Activated CD4-positive, alpha-beta T cell treated with anti-CD3 and anti-CD28 coated beads, Interleukin-2, amount 10 ng/mL, durations not matched to agents 7 days and 5 days (primary cell): ENCODE measurements around the gene MSH5. TPM values are rescaled to one million over a fixed set of nuclear protein-coding genes. Genes with fewer than 3 reads are reported as not detected.

Experiments used
- CTCF ChIA-PET: fragments of 350-600 bp; sonication (Branson Sonifier 250); formaldehyde crosslinking; loops from one replicate; lab custom pipeline; 2021; ENCODE audit warnings: antibody characterized with exemption; lab: Charles Lee
- POLR2A ChIA-PET: fragments of 350-600 bp; sonication (Branson Sonifier 250); formaldehyde crosslinking; loops from one replicate; lab custom pipeline; 2021; ENCODE audit warnings: antibody characterized with exemption; lab: Charles Lee
- DNase-seq: peaks from one replicate; pipeline ENCODE4 v3.0.0-alpha.2; 2020
- H3K27ac Mint-ChIP-seq: one replicate; pipeline ENCODE4 v1.8.0; 2021; ENCODE audit warnings: mild to moderate bottlenecking, moderate library complexity, mixed read lengths
- H3K27me3 Mint-ChIP-seq: one replicate; pipeline ENCODE4 v1.8.0; 2021; ENCODE audit warnings: mixed read lengths
- H3K36me3 Mint-ChIP-seq: one replicate; pipeline ENCODE4 v1.8.0; 2021; ENCODE audit warnings: low read depth, mixed read lengths
- H3K4me1 Mint-ChIP-seq: one replicate; pipeline ENCODE4 v1.8.0; 2021; ENCODE audit warnings: mixed read lengths
- H3K4me3 Mint-ChIP-seq: one replicate; pipeline ENCODE4 v1.8.0; 2021; ENCODE audit warnings: mild to moderate bottlenecking, moderate library complexity, mixed read lengths
- H3K9me3 Mint-ChIP-seq: one replicate; pipeline ENCODE4 v1.8.0; 2021; ENCODE audit warnings: mixed read lengths
- total RNA-seq, 2 experiments: library from RNA; stranded (reverse); gene quantifications; one replicate each; pipeline ENCODE4 v1.2.3, GENCODE V29; 2021

The MSH5 gene
- total RNA-seq, 2 experiments from 2014 or later: 56.1 to 58.0 TPM

DNA sequence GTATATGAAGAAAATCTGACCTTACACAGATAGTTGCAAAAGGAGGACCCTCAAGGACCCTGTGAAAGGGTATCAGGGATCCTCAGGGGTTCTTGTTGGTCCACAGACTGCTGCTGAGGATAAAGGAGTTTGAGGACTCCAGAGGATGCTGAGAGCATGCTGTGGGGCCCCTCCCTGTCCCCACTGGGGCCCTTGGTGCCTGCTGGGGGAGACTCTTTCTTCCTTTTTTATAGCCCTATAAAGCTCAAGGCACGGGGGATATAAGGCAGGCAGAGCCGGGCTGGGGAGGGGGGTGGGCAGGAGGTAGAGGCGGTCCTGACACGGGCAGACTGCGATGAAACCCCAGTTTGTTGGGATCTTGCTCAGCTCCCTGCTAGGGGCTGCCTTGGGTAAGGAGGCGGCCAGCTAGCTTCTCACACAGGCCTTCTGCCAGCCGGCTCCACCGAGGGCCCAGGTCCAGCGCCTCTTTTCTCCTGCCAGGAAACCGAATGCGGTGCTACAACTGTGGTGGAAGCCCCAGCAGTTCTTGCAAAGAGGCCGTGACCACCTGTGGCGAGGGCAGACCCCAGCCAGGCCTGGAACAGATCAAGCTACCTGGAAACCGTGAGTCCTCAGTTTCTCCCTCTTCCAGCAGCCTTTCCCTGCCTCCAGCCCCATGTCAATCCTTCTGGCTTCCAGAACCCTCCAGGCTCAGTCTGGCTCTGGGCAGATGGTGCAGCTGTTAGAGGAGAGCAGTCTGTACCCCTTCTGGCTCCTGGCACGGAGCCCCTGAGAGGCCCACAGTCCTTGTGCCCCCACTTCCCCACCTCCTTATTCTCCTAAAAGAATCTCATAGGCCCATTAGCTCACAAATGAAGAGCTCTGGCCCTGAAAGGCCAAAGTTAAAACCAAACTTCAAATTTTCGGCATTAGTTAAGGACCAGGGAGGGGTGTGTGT is 24.5 kb upstream of the MSH5 start, which contains the start of gene LY6G6D:
TSS of gene LY6G6D (plus strand) at position 327 of the 937 bp plus-strand sequence. CDS start at position 335, 8 bp downstream.
- POLR2A ChIA-PET: no interaction called here
- peaks cover 7% of the 10 kb centered on the region for H3K27me3 Mint-ChIP-seq
- H3K4me3 Mint-ChIP-seq: no peak within 1 kb of the TSS
- DNase-seq: no peak
- H3K9me3 Mint-ChIP-seq: no peaks in the 10 kb centered on the region
- H3K27ac Mint-ChIP-seq: no peak within 1 kb of the TSS
- CTCF ChIA-PET: interaction anchor here (0.9 to 2.6 kb wide), 7 partner anchors 7 to 223 kb away, joined by 3 to 13 read pairs (median 4); partner anchors contain the start of genes ABHD16A, LY6G6C and MPIG6B
- peaks cover 28% of the 10 kb centered on the region for H3K4me1 Mint-ChIP-seq
- no peaks in the 10 kb centered on the region for H3K36me3 Mint-ChIP-seq

DNA sequence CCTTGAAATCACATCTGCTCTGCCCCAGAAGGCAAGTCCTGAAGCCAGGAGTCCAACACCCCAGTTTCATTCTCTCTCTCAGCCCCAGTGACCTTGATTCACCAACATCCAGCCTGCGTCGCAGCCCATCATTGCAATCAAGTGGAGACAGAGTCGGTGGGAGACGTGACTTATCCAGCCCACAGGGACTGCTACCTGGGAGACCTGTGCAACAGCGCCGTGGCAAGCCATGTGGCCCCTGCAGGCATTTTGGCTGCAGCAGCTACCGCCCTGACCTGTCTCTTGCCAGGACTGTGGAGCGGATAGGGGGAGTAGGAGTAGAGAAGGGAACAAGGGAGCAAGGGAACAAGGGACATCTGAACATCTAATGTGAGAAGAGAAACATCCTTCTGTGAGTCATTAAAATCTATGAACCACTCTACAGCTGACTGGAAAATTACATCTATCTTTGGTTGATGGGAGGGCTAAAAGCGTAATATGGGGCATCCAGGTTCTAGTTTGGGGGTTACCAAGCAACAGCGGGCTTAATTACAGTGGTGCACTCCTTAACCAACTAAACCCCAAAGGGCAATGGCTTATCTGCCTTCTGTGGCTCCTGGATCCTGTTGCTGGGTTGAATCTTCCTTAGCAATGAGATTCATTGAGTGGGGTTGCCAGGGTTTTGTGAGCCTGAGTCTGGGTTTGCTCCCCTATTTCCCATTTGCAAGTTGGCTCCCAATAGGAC is 22.1 kb upstream of the MSH5 start:
- Mint-ChIP-seq H3K27ac (no peak overlapping the region), H3K4me3 (no peak overlapping the region), H3K9me3 (no peaks in the 10 kb centered on the region), H3K36me3 (no peaks in the 10 kb centered on the region), H3K4me1 (peaks cover 4% of the 10 kb centered on the region), H3K27me3 (peaks cover 7% of the 10 kb centered on the region)
- no peak for DNase-seq
- ChIA-PET CTCF (no interaction called here), POLR2A (interaction anchor here (0.6 kb wide), 1 partner anchor 119 kb away, joined by 3 read pairs; no protein-coding TSS in a partner anchor)

DNA sequence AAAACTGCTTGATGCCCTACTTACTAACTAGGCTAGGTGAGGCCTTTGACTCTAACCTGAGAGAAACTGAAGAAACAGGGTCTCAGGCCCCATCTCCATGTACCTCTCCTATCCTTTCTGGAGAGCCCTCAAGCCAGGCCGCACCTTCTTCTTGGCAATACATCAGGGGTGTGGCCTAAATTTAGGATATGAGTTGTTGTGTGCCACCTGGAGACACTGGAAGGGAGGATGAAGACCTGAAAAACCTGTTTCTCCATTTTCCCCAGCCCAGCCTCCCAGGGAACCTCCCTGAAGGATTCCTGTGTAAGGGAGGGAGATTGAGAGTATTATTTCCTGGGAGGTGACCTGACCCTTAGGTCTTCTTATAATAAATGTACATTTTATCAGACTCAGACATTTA is 21.5 kb upstream of the MSH5 start:
- Mint-ChIP-seq H3K4me3 (no peak overlapping the region), H3K36me3 (no peaks in the 10 kb centered on the region), H3K4me1 (peaks cover 6% of the 10 kb centered on the region), H3K27ac (no peak overlapping the region), H3K9me3 (no peaks in the 10 kb centered on the region), H3K27me3 (peaks cover 4% of the 10 kb centered on the region)
- DNase-seq: no peak
- CTCF ChIA-PET: interaction anchor here (1.5 kb wide), 1 partner anchor 12 kb away, joined by 4 read pairs; no protein-coding TSS in a partner anchor
- POLR2A ChIA-PET: interaction anchor here (0.6 kb wide), 1 partner anchor 119 kb away, joined by 3 read pairs; no protein-coding TSS in a partner anchor

DNA sequence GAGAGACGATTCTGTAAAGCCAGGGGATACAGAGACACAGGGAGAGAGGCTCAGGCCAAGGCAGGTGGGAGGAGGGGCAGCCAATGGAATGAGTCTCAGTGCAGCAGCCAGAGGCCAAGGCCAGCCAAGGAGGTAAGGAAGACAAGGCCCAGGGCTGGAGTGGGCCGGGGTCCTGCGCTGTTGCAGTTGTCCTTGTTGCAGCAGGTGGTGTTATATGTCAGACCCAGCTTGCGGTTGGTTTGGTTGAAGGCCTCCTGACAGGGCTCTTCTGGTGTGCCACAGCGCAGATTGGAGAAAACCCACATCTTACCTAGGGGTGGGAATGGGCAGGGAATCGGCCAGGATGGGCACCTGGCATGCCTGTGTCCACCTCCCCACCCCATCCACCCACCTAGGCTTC is 20.8 kb upstream of the MSH5 start:
- no peak for DNase-seq
- H3K9me3 Mint-ChIP-seq: no peaks in the 10 kb centered on the region
- H3K36me3 Mint-ChIP-seq: no peaks in the 10 kb centered on the region
- peaks cover 8% of the 10 kb centered on the region for H3K4me1 Mint-ChIP-seq
- CTCF ChIA-PET: interaction anchor here (1.5 kb wide), 1 partner anchor 11 kb away, joined by 4 read pairs; no protein-coding TSS in a partner anchor
- POLR2A ChIA-PET: no interaction called here
- H3K27me3 Mint-ChIP-seq: peaks cover 3% of the 10 kb centered on the region
- peak overlapping the region; percentile 61 for H3K27ac Mint-ChIP-seq
- H3K4me3 Mint-ChIP-seq: no peak overlapping the region

DNA sequence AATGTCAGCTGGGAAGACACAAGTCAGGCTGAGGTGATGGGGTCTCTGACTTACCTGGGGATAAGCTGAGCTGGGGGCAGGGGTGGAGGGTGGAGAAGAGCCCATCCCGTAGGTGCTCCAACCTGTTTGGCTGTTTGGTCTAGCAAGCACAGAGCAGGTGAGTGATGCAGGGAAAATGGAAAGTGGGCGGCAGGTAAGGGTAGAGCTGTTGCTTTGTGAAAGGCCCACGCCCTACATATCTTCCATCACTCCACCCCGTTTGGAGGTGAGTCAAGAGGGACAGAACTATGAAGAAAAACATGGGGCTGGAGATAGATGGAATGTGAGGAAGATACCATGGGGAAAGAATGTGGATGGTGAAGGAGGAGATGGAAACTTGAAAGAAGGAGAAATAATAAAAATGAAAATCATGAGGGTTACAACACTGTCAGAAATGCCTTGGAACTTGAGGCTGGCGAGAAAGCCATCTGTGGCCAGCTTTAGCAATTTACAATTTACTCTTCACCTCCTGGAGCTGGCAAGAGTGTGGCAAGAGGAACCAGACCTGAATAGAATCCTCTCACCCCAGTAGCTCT is 19.5 kb upstream of the MSH5 start:
- ChIA-PET POLR2A (interaction anchor here (0.6 kb wide), 1 partner anchor 1186 kb away, joined by 3 read pairs; no protein-coding TSS in a partner anchor), CTCF (interaction anchor here (0.5 to 1.1 kb wide), 3 partner anchors 9 to 75 kb away, joined by 3 to 4 read pairs (median 3); partner anchors contain the start of genes DDAH2 and MSH5)
- no peak overlapping the region for H3K4me3 Mint-ChIP-seq
- H3K27ac Mint-ChIP-seq: no peak overlapping the region
- DNase-seq: no peak
- H3K27me3 Mint-ChIP-seq: peaks cover 2% of the 10 kb centered on the region
- peaks cover 13% of the 10 kb centered on the region for H3K4me1 Mint-ChIP-seq
- H3K9me3 Mint-ChIP-seq: no peaks in the 10 kb centered on the region
- no peaks in the 10 kb centered on the region for H3K36me3 Mint-ChIP-seq

DNA sequence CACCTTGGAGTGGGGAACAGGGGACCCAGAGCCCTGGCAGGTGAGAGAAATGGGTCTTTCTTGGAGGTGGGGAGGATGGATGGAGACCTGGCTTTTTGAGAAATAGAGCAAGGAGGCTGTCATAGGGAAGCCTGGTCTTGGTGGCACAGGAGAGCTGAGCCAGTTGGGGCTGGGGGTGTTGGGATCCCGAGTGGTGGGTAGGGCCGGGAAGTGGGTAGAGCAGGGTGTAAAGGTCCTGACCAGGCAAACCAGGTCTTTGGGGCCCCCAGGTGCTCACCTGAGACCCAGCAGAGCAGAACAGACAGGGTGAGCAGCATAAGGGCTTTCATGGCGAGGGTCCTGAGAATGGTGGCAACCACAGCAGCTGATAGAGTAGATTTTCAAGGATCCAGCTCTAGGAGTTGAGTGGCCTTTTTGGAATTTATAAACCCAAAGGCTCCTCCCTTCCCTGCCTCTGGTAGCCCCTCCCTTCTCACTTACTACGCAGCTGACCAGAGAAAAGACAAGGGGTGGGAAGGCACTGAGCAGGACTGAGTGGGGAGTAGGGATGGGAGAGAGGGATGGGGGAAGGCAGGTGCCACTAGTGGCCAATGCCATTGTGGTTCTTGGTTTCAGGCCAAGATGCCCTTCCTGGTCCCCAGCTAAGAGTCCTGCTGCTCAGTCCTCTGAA is 18.3 kb upstream of the MSH5 start, which contains the start of gene LY6G6C:
TSS of gene LY6G6C (minus strand) at position 396 of the 670 bp plus-strand sequence. CDS start at position 329, 67 bp downstream.
- ChIA-PET CTCF (interaction anchor here (3.1 kb wide), 1 partner anchor 8 kb away, joined by 13 read pairs; no protein-coding TSS in a partner anchor), POLR2A (no interaction called here)
- peaks cover 24% of the 10 kb centered on the region for H3K4me1 Mint-ChIP-seq
- no peak within 1 kb of the TSS for H3K4me3 Mint-ChIP-seq
- H3K9me3 Mint-ChIP-seq: no peaks in the 10 kb centered on the region
- H3K36me3 Mint-ChIP-seq: peaks cover 5% of the 10 kb centered on the region
- H3K27me3 Mint-ChIP-seq: peaks cover 2% of the 10 kb centered on the region
- H3K27ac Mint-ChIP-seq: no peak within 1 kb of the TSS
- DNase-seq: no peak

DNA sequence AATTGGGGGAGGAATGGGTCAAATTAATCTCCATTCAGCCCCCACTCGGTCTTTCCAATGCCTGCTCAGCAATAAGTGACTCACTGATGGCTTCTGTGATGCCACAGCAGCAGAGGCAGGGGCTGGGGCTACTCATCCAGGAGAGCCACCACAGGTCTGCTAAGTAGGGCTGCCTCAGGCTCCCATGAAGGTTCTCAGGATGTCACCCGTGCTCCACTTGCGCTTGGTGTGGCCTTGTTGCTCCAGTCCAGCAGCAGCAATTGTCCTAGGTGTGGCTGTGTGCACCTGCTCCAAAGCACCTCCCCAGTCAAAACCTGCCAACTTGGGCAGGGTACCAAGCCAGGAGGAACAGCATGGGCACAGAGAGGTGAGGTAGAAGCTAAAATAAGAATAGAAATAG is 17.6 kb upstream of the MSH5 start:
- DNase-seq: no peak
- H3K9me3 Mint-ChIP-seq: no peaks in the 10 kb centered on the region
- no peak overlapping the region for H3K27ac Mint-ChIP-seq
- H3K36me3 Mint-ChIP-seq: peaks cover 10% of the 10 kb centered on the region
- ChIA-PET POLR2A (no interaction called here), CTCF (interaction anchor here (3.1 kb wide), 1 partner anchor 9 kb away, joined by 13 read pairs; no protein-coding TSS in a partner anchor)
- no peak overlapping the region for H3K4me3 Mint-ChIP-seq
- H3K27me3 Mint-ChIP-seq: peaks cover 2% of the 10 kb centered on the region
- peaks cover 30% of the 10 kb centered on the region for H3K4me1 Mint-ChIP-seq

DNA sequence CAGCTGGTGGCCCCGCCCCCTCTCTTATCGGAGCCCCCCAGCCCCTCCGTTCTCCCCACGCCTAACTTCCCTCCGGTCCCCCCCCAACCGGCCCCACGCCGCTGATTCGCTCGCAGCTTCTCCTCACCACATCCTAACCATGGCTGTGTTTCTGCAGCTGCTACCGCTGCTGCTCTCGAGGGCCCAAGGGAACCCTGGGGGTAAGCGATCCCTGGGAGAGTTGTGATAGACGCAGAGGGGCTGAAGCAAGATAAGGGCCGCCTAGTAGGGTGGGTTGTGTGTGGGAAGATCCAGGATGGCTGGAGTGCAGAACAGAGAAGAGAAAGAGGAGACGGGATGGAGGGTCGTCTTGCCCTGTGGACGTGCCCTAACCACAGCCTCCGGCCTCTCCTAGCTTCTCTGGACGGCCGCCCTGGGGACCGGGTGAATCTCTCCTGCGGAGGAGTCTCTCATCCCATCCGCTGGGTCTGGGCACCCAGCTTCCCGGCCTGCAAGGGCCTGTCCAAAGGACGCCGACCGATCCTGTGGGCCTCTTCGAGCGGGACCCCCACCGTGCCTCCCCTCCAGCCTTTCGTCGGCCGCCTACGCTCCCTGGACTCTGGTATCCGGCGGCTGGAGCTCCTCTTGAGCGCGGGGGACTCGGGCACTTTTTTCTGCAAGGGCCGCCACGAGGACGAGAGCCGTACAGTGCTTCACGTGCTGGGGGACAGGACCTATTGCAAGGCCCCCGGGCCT is 16.4 kb upstream of the MSH5 start, which contains the start of gene MPIG6B:
TSS of gene MPIG6B (plus strand) at position 129 of the 735 bp plus-strand sequence. CDS start at position 140, 11 bp downstream.
- H3K4me3 Mint-ChIP-seq: no peak within 1 kb of the TSS
- ChIA-PET POLR2A (no interaction called here), CTCF (interaction anchor here (0.6 to 3.1 kb wide), 3 partner anchors 10 to 172 kb away, joined by 4 to 13 read pairs (median 4); no protein-coding TSS in a partner anchor)
- peaks cover 16% of the 10 kb centered on the region for H3K36me3 Mint-ChIP-seq
- H3K4me1 Mint-ChIP-seq: peaks cover 43% of the 10 kb centered on the region
- no peak for DNase-seq
- H3K9me3 Mint-ChIP-seq: no peaks in the 10 kb centered on the region
- H3K27ac Mint-ChIP-seq: no peak within 1 kb of the TSS
- peaks cover 2% of the 10 kb centered on the region for H3K27me3 Mint-ChIP-seq

DNA sequence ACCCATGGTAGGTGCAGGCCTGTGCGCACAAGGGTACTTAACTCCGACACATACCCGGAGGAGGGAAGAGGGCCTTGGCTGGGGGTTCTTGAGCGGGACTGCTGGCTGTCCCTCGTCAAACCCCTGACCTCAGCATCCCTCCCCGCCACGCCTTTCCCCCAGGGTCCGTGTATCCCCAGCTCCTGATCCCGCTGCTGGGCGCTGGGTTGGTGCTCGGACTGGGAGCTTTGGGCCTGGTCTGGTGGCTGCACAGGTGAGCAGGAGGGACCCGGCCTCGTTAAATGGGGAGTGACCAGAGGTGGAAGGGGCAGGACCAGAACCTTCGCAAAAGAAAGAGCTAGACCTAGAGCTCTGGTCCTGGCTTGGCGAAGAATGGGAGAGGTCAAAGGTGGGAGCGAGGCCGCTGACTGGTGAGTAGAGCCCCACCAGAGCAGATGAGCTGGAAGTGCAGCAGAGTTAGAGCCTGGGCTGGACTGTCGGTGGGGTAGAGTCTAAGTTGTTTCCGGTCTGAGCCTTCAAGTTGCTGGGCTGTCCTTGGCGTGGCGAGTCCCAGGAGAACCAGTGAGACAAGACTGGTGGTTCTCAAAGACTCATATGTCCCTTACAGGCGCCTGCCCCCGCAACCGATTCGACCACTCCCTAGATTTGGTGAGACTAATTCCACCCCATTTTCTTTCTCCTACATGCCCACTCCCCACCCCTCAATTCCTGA is 15.7 kb upstream of the MSH5 start:
- H3K4me3 Mint-ChIP-seq: no peak overlapping the region
- H3K36me3 Mint-ChIP-seq: peaks cover 16% of the 10 kb centered on the region
- H3K4me1 Mint-ChIP-seq: peaks cover 50% of the 10 kb centered on the region
- H3K27ac Mint-ChIP-seq: no peak overlapping the region
- H3K9me3 Mint-ChIP-seq: no peaks in the 10 kb centered on the region
- CTCF ChIA-PET: interaction anchor here (1.0 to 3.1 kb wide), 3 partner anchors 10 to 201 kb away, joined by 3 to 13 read pairs (median 5); no protein-coding TSS in a partner anchor
- peaks cover 2% of the 10 kb centered on the region for H3K27me3 Mint-ChIP-seq
- no peak for DNase-seq
- POLR2A ChIA-PET: no interaction called here

DNA sequence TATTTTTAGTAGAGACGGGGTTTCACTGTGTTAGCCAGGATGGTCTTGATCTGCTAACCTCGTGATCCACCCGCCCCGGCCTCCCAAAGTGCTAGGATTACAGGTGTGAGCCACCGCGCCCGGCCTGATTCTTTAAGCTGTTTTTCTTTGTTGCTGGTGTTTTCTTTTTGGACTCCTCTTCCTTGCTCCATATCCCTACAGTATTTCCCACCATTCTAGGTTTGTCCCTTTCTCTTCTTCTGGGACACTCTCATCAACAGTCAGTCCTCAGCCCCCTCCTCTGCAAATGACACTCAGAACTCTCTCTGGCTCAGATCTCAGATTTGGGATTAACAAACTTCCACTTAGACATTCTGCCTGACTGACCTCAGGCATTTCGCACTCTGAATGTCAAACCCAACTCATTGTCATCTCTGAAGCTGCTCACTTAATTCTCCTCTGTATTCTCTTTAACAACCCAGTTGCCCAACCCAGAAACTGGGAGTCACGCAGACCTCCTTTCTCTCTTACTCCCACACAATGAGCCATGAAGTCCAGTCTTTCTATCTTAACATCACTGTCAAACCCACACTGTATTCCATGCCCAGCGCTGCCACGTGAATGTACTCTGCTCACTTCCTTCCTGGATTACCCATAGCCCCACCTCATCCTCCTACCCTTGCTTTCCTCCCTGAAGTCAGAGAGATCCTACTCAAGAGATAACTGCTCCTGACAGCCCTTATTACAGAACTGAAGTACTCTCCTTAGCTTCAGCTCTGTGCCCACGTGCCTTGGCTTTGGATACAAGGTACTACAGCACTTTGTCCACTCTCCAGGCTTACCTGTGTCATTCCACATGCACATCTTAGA is 14.1 kb upstream of the MSH5 start:
- Mint-ChIP-seq H3K4me1 (peaks cover 62% of the 10 kb centered on the region), H3K9me3 (no peaks in the 10 kb centered on the region)
- POLR2A ChIA-PET: interaction anchor here (0.7 kb wide), 1 partner anchor 11 kb away, joined by 3 read pairs; the partner anchor contains the start of gene CLIC1

More for the DNA sequence above, 14.1 kb upstream of the MSH5 start:
- H3K27me3 Mint-ChIP-seq: no peaks in the 10 kb centered on the region
- peak overlapping the region; percentile 33 for H3K27ac Mint-ChIP-seq
- no peak overlapping the region for H3K4me3 Mint-ChIP-seq
- DNase-seq: no peak
- CTCF ChIA-PET: interaction anchor here (1.3 to 2.1 kb wide), 3 partner anchors 9 to 28 kb away, joined by 3 to 7 read pairs (median 5); partner anchors contain the start of gene CLIC1
- H3K36me3 Mint-ChIP-seq: peaks cover 22% of the 10 kb centered on the region
